NCI-H2227 treated with DMSO at 0.1 percent for 48 hours (cell line): ENCODE measurements around the gene HACL1.
A peak's percentile ranks its signal among the peaks of the same experiment; 100 is the strongest.
"Not testable (repeated sequence)": the region's sequence is repeated elsewhere in the genome, so short reads cannot be mapped to it uniquely, and the experiment has no call there.

Experiments
- DNase-seq: peaks from one replicate; lab custom pipeline; 2025; lab: John Stamatoyannopoulos, UW

The HACL1 gene

DNA sequence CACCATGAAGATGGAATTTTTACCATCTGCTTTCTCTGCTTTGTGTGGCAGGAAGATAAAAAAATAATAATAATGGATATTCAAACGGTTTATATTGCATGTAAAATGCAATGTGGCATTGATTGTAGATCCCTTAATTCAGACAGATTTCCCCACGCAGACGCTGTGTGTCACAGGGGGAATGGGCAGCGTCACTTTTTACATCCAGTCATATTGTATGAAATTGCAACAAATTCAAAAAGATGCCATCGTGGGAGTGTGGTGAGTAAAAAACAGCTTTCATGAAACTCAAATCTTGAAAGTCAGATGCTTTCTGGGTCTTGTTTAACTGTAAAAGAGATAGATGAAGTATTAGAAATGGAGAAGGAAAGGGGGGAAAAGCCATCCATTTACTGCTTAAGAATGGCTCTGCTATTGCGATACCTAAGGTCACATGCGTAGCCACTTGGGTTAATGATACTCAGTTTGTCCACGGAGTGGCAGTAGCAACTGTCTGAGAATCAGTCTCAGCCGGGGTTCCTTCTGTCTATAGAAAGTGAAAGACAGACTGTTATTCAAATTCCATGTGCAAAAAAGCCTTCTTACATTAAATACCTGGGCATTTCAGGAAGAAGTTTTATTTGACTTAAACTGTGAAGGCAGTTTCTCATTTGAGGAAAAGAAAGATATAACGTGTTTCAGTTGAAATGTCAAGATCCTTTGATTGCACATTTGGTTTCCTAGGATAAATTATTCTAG is 28.7 kb upstream of the HACL1 start:
- peak; percentile 35 for DNase-seq

GRCh38 chr3:15628967-15629366 is 27.6 kb upstream of the HACL1 start:
- DNase-seq, result no peak

- DNase-seq, result no peak
Observed at GRCh38 chr3:15623535-15624440, 22.4 kb upstream of the HACL1 start.

DNA sequence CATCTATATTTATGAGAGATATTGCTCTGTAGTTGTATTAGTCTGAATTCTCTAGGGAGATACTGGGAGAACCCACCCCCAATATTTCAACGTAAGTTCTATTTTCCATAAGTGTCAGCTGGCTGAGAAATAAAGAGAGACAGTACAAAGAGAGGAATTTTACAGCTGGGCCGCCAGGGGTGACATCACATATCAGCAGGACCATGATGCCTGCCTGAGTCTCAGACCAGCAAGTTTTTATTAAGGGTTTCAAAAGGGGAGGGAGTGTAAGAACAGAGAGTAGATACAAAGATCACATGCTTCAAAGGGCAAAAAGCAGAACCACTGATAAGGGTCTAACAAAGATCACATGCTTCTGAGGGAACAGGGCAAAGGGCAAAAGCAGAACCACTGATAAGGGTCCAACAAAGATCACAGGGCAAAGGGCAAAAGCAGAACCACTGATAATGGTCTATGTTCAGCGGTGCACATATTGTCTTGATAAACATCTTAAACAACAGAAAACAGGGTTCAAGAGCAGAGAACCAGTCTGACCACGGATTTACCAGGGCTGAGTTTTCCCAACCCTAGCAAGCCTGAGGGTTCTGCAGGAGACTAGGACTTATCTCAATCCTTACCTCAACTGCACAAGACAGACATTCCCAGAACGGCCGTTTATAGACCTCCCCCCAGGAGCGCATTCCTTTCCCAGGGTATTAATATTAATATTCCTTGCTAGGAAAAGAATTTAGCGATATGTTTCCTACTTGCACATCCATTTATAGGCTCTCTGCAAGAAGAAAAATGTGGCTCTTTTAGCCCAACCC is 18.5 kb upstream of the HACL1 start:
- DNase-seq, result not testable (repeated sequence)

GRCh38 chr3:15616053-15616452 is 14.7 kb upstream of the HACL1 start:
- DNase-seq, result no peak

DNA sequence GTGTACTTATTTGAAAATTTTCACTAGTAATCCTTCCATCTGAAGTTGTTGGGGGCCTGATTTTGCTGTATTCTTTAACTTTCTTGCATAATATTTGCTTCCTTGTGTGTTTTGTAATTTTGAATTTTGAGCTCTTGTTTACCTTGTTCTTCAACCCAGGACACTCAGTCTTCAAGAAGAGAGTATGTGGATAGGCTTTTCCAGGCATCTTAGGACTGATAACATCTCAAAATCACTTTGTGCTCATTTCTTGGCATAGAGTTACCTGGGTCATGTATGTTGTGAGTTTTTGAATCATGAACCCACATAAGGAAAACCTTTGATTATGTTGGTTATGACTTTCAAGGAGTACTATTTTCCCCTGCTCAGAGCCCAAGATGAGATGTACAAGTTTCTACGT is 13.6 kb upstream of the HACL1 start:
- DNase-seq, result no peak

DNA sequence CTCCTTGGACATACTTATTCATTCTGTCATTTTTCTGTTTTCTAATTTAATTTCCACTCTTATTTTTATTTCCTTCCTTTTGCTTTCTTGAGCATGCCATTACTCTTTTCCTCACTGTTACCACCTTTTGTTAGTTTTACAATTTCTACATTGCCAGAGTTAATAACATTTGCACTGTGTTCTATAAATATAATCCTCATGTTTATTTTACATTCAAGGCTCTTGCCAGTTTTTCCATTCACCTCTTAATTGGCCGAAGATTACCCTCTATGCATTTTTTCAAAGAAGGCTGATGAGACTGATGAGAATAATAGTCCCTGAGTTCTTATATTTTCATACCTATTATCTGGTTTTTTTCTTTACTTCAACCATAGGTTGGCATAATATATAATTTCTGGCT is 10.6 kb upstream of the HACL1 start:
- no peak for DNase-seq

DNA sequence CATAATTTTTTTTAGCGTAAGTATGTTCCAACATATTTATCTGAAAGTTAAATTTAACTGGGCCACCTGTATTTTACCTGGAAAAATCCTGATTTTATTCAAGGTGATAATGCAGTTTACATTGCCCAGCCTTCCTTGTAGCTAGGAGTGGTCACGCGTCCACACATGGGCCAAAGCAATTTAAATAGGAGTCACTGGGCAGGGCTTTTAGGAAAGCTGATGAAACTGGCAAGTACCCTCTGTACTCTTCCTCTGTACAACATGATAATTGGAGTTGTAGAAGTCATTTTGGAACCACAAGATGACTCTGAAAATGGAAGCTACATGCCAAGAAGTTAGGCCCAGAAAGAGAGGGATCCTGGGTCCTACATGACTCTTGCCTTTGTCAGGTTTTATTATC is 9.6 kb upstream of the HACL1 start:
- DNase-seq, result no peak

DNA sequence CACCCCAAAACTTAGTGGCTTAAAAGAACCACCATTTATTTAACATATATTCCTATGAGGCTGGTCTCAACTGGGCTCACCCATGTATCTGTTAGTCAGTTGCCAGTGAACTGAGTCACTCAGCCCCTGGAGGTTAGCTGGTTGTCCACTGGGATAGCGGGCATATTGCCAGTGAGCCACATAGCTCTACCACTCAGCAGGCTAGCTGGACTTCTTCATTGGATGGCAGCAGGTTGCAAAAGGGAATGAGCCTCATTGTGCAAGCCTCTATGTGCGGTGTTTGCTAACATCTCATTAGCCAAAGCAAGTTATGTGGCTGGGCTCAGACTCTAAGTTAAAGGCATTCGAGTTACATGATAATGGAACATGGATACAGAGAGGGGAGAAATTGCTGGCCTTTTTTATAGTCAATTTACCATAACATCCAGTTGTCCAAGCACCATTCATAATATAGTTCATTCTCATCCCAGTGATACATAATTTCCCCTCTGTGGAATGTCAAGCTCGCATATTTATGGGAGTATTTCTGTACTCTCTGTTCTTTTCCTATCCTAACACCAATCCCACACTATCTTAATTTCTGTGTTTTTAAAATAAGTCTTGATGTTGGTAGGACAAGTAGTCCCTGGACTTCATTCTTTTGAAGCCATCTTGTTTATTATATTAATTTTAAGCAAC is 8.9 kb upstream of the HACL1 start:
- DNase-seq, result no peak

GRCh38 chr3:15606434-15606891 is 5.1 kb upstream of the HACL1 start:
- DNase-seq, result no peak

GRCh38 chr3:15604584-15604983 is 3.2 kb upstream of the HACL1 start:
- DNase-seq, result not testable (repeated sequence)

- not testable (repeated sequence) for DNase-seq
Observed at GRCh38 chr3:15602816-15603215, 1.4 kb upstream of the HACL1 start.

DNA sequence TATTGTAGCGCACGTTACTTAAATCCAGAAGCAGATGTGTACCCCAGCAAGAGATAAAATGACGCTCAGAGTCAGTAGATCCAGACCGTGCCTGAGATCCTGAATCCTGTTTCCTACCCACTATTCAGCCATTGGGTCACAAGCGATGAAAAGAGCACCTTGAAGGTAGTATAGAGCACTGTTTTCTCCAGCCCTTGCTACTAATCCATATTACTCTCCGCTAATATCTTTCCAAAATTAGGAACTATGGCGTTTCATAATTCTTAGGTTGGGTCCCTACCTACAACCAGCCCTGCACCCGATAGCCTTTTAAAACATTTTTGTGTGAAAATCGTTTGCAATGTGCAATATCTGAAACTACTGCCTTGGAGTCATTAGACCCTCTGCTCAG is 772 bp upstream of the HACL1 start:
- DNase-seq, result no peak

DNA sequence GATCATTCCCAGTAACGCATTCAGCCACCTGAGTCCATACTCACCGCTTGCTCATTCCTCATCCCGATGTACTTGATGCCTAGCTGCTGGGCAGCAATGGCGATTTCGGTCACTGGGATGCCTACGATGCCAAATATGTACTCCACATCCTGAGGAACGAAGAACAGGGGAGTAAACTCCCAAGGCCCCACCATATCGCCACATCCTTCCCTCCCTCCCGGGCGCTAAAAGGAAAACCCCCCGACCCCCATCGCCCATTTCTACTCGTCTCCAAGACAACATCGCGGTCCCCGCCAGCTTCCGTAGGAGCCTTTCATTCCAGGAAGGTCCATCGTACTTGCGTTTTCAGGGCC is 347 bp downstream of the HACL1 start:
- no peak for DNase-seq

- no peak for DNase-seq
Observed at GRCh38 chr3:15595955-15596354, 5.4 kb downstream of the HACL1 start.

GRCh38 chr3:15592968-15593367 is 8.4 kb downstream of the HACL1 start:
- DNase-seq, result no peak

- no peak for DNase-seq
Observed at GRCh38 chr3:15591928-15592327, 9.4 kb downstream of the HACL1 start.

DNA sequence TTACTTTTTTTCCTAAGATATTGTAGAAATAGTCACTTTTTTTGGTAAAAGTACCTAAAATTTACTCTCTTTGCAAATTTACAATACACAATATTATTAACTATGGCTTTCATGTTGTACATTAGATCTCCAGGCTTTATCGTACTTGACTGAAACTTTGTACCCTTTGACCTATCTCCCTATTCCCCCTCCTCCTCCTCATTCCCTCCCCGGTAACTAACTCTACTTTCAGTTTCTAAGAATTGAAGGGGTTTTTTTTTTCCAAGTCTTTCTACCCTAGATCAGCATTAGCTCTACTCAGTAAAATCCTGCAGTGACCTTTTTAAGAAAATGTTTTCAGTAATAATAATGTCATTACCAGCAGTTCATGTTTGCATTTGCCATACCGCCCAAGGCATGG is 10.1 kb downstream of the HACL1 start:
- no peak for DNase-seq

GRCh38 chr3:15585111-15585845 is 16.1 kb downstream of the HACL1 start:
- no peak for DNase-seq

GRCh38 chr3:15581471-15582394 is 19.6 kb downstream of the HACL1 start:
- no peak for DNase-seq
